Measurements from ENCODE around the gene NDUFAF5.
"Not testable (repeated sequence)": the region's sequence is repeated elsewhere in the genome, so short reads cannot be mapped to it uniquely, and the experiment has no call there.

The NDUFAF5 gene

DNA sequence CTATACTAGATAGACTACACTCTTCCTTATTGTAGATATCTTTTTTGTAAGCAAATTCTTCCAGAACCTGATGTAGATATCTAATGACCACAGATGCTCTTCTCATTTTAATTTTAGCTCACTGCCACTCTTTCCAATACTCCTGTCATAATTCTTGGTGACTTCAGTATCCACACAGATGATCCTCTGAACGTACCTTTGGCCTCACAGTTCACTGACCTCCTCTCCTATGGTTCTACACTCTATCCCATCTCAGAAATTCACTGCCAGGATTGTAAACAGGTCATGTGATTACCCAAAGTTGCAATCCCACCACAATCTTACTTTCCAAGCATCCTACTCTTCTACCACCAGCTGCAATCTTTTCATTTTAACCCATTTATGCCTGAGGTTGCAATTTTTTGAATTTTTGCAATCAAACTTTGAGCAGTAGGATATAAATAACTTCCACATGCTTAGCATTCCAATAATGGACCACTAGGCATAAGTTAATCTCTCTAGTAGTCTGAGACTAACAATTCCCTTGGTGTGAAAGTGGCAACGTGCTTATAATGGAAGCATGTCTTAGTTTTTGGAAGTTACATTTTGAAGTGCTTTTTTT lies 31.3 kb upstream of the NDUFAF5 start:
- no peak for DNase-seq (ENCODE audit: low read depth, low spot score)
- Histone ChIP-seq H3K36me3 (ENCODE audit: control insufficient read depth, insufficient read depth, low read length) (peaks cover 2% of the 10 kb centered on the region; the same call in 1 of the 2 replicates), H3K4me3 (ENCODE audit: low read length) (no peak overlapping the region), H3K27ac (ENCODE audit: low read length) (no peak overlapping the region), H3K4me1 (ENCODE audit: control insufficient read depth, insufficient read depth, low read length) (no peaks in the 10 kb centered on the region), H3K9me3 (ENCODE audit: control insufficient read depth, insufficient read depth, low read length) (no peaks in the 10 kb centered on the region), H3K27me3 (ENCODE audit: control insufficient read depth, insufficient read depth, low read length) (no peaks in the 10 kb centered on the region)
- no CpG with 5 or more reads among the region's 2 CpGs for WGBS (ENCODE audit: insufficient coverage, insufficient read length)

DNA sequence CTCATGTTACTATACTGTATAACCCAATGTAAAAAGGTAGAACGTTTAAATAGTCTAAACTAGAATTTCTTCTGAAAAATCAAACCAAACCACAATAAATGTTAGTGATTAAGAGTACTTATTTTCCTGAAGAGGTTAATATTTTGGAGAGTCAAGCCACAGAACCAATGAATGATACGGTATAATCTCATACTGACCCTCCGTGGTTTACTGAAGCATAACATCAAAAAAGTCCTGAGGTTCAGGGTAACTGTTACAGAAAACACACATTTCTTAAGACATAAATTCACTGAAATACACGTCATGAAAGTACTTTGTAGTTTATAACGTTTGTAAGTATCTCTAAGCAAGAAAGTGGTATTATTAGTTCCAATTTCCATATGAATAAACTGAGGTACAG lies 29.0 kb upstream of the NDUFAF5 start:
- no peak overlapping the region for H3K27ac ChIP-seq (ENCODE audit: low read length)
- WGBS (ENCODE audit: insufficient coverage, insufficient read length), result no CpG with 5 or more reads among the region's 5 CpGs
- no peaks in the 10 kb centered on the region for H3K27me3 ChIP-seq (ENCODE audit: control insufficient read depth, insufficient read depth, low read length)
- no peaks in the 10 kb centered on the region for H3K9me3 ChIP-seq (ENCODE audit: control insufficient read depth, insufficient read depth, low read length)
- H3K36me3 ChIP-seq (ENCODE audit: control insufficient read depth, insufficient read depth, low read length), result peaks cover 2% of the 10 kb centered on the region; the same call in 1 of the 2 replicates
- no peak for DNase-seq (ENCODE audit: low read depth, low spot score)
- no peak overlapping the region for H3K4me3 ChIP-seq (ENCODE audit: low read length)
- no peaks in the 10 kb centered on the region for H3K4me1 ChIP-seq (ENCODE audit: control insufficient read depth, insufficient read depth, low read length)

DNA sequence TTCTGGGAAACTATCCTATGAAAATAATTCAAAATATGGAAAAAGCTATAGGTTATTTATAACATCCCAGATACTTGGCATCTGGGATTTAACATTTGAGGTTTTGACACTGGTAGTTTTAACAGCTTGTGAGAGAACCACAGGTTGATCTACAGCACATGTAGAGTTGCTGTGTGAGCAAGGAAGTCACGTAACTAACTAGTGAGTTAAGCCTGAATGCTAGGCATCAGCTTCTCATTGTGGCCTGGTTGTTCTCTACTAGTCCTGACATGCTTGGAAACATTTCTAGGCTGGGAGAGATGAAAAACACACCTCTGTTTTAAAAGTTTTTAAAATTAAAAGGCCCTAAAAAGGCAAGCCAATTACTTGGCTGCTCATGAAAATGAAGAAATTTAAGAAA lies 28.3 kb upstream of the NDUFAF5 start:
- H3K27me3 ChIP-seq (ENCODE audit: control insufficient read depth, insufficient read depth, low read length), result no peaks in the 10 kb centered on the region
- no CpG with 5 or more reads among the region's 1 CpG for WGBS (ENCODE audit: insufficient coverage, insufficient read length)
- H3K36me3 ChIP-seq (ENCODE audit: control insufficient read depth, insufficient read depth, low read length), result peaks cover 2% of the 10 kb centered on the region; the same call in 1 of the 2 replicates
- no peak overlapping the region for H3K27ac ChIP-seq (ENCODE audit: low read length)
- H3K4me1 ChIP-seq (ENCODE audit: control insufficient read depth, insufficient read depth, low read length), result no peaks in the 10 kb centered on the region
- no peak overlapping the region for H3K4me3 ChIP-seq (ENCODE audit: low read length)
- DNase-seq (ENCODE audit: low read depth, low spot score), result no peak
- no peaks in the 10 kb centered on the region for H3K9me3 ChIP-seq (ENCODE audit: control insufficient read depth, insufficient read depth, low read length)

DNA sequence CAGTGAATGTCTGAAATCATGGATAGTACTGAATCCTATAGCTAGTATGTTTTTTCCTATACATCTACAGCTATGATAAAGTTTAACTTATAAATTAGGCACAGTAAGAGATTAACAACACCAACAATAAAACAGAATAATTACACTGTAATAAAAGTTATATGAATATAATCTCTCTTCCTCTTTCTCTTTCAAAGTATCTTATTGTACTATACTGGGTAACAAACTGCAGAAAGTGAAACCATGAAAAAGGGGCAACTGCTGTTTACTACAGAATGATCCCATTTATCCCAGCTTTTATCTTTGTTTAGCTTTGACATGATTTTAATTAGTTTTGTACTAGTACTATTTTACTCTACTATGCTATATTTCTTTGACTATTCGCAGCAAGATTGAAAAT lies 25.9 kb upstream of the NDUFAF5 start:
- no CpG with 5 or more reads among the region's 1 CpG for WGBS (ENCODE audit: insufficient coverage, insufficient read length)
- Histone ChIP-seq H3K27ac (ENCODE audit: low read length) (no peak overlapping the region), H3K9me3 (ENCODE audit: control insufficient read depth, insufficient read depth, low read length) (no peaks in the 10 kb centered on the region), H3K27me3 (ENCODE audit: control insufficient read depth, insufficient read depth, low read length) (no peaks in the 10 kb centered on the region), H3K4me1 (ENCODE audit: control insufficient read depth, insufficient read depth, low read length) (no peaks in the 10 kb centered on the region), H3K36me3 (ENCODE audit: control insufficient read depth, insufficient read depth, low read length) (peaks cover 2% of the 10 kb centered on the region; the same call in 1 of the 2 replicates), H3K4me3 (ENCODE audit: low read length) (no peak overlapping the region)
- DNase-seq (ENCODE audit: low read depth, low spot score), result no peak

DNA sequence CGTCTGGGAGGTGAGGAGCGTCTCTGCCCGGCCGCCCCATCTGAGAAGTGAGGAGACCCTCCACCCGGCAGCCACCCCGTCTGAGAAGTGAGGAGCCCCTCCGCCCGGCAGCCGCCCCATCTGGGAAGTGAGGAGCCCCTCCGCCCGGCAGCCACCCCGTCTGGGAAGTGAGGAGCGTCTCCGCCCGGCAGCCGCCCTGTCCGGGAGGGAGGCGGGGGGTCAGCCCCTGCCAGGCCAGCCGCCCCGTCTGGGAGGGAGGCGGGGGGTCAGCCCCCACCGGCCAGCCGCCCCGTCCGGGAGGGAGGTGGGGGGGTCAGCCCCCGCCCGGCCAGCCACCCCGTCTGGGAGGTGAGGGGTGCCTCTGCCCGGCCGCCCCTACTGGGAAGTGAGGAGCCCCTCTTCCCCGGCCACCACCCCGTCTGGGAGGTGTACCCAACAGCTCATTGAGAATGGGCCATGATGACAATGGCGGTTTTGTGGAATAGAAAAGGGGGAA lies 24.3 kb upstream of the NDUFAF5 start:
- WGBS (ENCODE audit: insufficient coverage, insufficient read length), result no CpG with 5 or more reads among the region's 33 CpGs
- not testable (repeated sequence) for H3K9me3 ChIP-seq (ENCODE audit: control insufficient read depth, insufficient read depth, low read length); H3K36me3 ChIP-seq (ENCODE audit: control insufficient read depth, insufficient read depth, low read length); H3K27ac ChIP-seq (ENCODE audit: low read length); H3K4me3 ChIP-seq (ENCODE audit: low read length); H3K27me3 ChIP-seq (ENCODE audit: control insufficient read depth, insufficient read depth, low read length); DNase-seq (ENCODE audit: low read depth, low spot score); H3K4me1 ChIP-seq (ENCODE audit: control insufficient read depth, insufficient read depth, low read length)

DNA sequence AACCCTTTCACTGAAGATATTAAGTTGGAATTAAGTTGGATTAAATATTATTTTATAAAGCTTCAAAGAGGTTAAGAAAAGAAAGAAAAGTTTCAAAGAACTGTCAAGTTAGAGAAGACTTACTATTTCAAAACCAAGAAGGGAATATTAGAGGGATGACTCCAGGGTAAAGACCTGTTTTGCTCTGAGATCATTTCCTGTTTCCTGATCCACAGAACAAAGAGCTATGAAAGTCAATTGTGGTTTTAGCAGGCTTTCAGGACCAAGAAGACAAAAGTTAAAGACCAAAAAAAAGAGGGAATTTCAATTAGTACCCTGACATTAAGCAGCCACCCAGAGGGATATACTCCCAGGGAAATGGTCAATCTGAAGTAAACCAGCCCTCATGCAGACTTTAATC lies 19.5 kb upstream of the NDUFAF5 start:
- DNase-seq (ENCODE audit: low read depth, low spot score), result no peak

DNA sequence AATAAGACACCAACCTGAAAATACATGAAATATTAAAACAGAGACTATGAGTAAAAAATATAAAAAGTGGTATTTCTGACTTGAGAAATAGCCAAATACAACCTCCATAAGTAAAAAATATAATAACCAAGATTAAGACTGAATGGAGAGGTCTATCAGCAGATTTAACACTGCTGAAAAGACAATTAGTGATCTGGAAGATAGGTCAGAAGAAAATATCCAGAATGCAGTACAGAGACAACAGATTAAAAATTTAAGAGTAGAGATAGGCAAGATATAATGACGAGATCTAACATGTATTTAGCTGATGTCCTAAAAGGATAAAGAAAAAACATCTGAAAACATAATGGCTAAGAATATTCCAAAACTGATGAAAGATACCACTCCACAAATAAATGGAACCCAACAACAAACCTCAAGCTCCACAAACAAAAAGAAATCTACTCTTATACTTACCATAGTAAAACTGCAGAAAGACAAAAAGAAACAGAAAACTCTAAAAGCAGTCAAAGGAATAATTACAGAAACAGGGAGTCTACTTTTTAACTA lies 18.9 kb upstream of the NDUFAF5 start:
- WGBS (ENCODE audit: insufficient coverage, insufficient read length), result no CpG with 5 or more reads among the region's 1 CpG
- no peaks in the 10 kb centered on the region for H3K27me3 ChIP-seq (ENCODE audit: control insufficient read depth, insufficient read depth, low read length)
- DNase-seq (ENCODE audit: low read depth, low spot score), result no peak
- no peak overlapping the region for H3K4me3 ChIP-seq (ENCODE audit: low read length)
- H3K27ac ChIP-seq (ENCODE audit: low read length), result no peak overlapping the region
- H3K9me3 ChIP-seq (ENCODE audit: control insufficient read depth, insufficient read depth, low read length), result no peaks in the 10 kb centered on the region
- H3K4me1 ChIP-seq (ENCODE audit: control insufficient read depth, insufficient read depth, low read length), result no peaks in the 10 kb centered on the region
- H3K36me3 ChIP-seq (ENCODE audit: control insufficient read depth, insufficient read depth, low read length), result peaks cover 16% of the 10 kb centered on the region; the same call in 1 of the 2 replicates

More for the DNA sequence above, 19.5 kb upstream of the NDUFAF5 start:
- Histone ChIP-seq H3K4me3 (ENCODE audit: low read length) (no peak overlapping the region), H3K27ac (ENCODE audit: low read length) (no peak overlapping the region), H3K36me3 (ENCODE audit: control insufficient read depth, insufficient read depth, low read length) (peaks cover 15% of the 10 kb centered on the region; the same call in 1 of the 2 replicates), H3K9me3 (ENCODE audit: control insufficient read depth, insufficient read depth, low read length) (no peaks in the 10 kb centered on the region), H3K27me3 (ENCODE audit: control insufficient read depth, insufficient read depth, low read length) (no peaks in the 10 kb centered on the region), H3K4me1 (ENCODE audit: control insufficient read depth, insufficient read depth, low read length) (no peaks in the 10 kb centered on the region)

DNA sequence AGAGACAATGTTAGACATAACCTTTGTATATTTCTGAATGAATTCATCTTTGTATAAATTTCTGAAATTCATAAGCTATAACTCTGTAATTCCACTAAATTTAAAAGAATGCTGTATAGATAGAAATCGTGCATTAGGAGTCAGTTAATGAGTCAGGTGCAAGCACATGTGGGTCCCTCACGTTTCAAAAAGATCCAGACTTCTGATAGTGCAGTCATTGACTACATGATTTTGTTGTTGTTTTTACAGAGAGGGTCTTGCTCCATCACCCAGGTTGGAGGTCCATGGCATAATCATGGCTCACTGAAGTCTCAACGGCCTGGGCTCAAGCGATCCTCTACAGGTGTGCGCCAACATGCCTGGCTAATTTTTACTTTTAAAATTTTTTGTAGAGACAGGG lies 14.7 kb upstream of the NDUFAF5 start:
- peaks cover 16% of the 10 kb centered on the region; the same call in 1 of the 2 replicates for H3K36me3 ChIP-seq (ENCODE audit: control insufficient read depth, insufficient read depth, low read length)
- H3K27ac ChIP-seq (ENCODE audit: low read length), result no peak overlapping the region
- H3K9me3 ChIP-seq (ENCODE audit: control insufficient read depth, insufficient read depth, low read length), result no peaks in the 10 kb centered on the region
- H3K27me3 ChIP-seq (ENCODE audit: control insufficient read depth, insufficient read depth, low read length), result no peaks in the 10 kb centered on the region
- DNase-seq (ENCODE audit: low read depth, low spot score), result no peak
- no CpG with 5 or more reads among the region's 5 CpGs for WGBS (ENCODE audit: insufficient coverage, insufficient read length)
- no peak overlapping the region for H3K4me3 ChIP-seq (ENCODE audit: low read length)
- H3K4me1 ChIP-seq (ENCODE audit: control insufficient read depth, insufficient read depth, low read length), result no peaks in the 10 kb centered on the region

DNA sequence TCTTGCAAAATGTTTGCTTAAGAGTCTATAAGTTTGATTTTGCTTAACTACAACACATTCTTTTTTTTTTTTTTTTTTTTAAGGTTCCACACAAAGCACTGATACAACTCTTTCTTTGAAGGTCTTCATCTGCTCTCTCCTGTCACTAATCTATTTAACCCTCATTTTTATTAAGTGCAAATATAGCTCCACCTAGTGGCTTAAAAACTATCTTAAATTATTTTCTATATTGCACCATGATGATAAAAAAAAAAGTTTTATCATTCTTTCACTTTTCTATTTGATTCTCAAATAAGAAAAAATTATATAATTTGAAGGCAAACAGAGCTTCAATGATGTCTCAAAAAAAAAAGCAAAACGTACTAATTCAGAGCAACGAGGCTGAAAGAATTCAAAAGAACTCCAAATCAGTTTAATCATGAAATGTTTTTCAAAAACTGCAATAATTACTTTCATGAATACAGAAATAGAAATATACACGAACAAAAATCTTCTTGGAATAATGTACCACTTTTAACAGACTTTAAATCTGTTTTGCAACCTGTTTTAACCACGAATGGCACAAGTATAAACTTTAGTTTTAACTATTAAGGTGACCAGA lies 12.9 kb upstream of the NDUFAF5 start:
- Histone ChIP-seq H3K27me3 (ENCODE audit: control insufficient read depth, insufficient read depth, low read length) (no peaks in the 10 kb centered on the region), H3K27ac (ENCODE audit: low read length) (no peak overlapping the region), H3K4me3 (ENCODE audit: low read length) (no peak overlapping the region), H3K36me3 (ENCODE audit: control insufficient read depth, insufficient read depth, low read length) (peaks cover 16% of the 10 kb centered on the region; the same call in 1 of the 2 replicates), H3K9me3 (ENCODE audit: control insufficient read depth, insufficient read depth, low read length) (no peaks in the 10 kb centered on the region), H3K4me1 (ENCODE audit: control insufficient read depth, insufficient read depth, low read length) (no peaks in the 10 kb centered on the region)
- no peak for DNase-seq (ENCODE audit: low read depth, low spot score)
- WGBS (ENCODE audit: insufficient coverage, insufficient read length), result no CpG with 5 or more reads among the region's 4 CpGs

DNA sequence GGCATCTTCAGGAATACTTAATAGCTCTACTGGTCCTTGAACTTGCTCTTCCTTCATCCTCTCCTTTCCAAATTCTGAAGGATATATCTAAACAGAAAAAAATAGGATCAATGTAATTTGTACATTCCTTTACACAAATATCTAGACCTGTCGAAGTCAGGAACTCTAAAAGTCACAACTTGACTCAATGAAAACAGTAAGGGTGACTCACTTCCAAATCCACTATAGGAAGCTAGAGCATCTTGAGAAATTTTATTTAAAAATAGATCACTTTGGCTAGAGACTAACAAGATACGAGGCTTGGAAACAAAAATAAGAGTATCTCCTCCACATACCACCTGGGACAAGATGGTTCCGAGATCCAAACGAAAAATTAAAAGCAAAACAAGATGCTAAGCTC lies 12.3 kb upstream of the NDUFAF5 start:
- no peaks in the 10 kb centered on the region for H3K9me3 ChIP-seq (ENCODE audit: control insufficient read depth, insufficient read depth, low read length)
- no peak for DNase-seq (ENCODE audit: low read depth, low spot score)
- H3K4me1 ChIP-seq (ENCODE audit: control insufficient read depth, insufficient read depth, low read length), result no peaks in the 10 kb centered on the region
- H3K27me3 ChIP-seq (ENCODE audit: control insufficient read depth, insufficient read depth, low read length), result no peaks in the 10 kb centered on the region
- no CpG with 5 or more reads among the region's 4 CpGs for WGBS (ENCODE audit: insufficient coverage, insufficient read length)
- H3K36me3 ChIP-seq (ENCODE audit: control insufficient read depth, insufficient read depth, low read length), result peaks cover 19% of the 10 kb centered on the region; the same call in 1 of the 2 replicates
- H3K27ac ChIP-seq (ENCODE audit: low read length), result no peak overlapping the region
- no peak overlapping the region for H3K4me3 ChIP-seq (ENCODE audit: low read length)
